Stimulated activated CD4-positive, alpha-beta T cell treated with anti-CD3 and anti-CD28 coated beads, TNF-alpha, amount 100 ng/mL, for 4 hours (primary cell): ENCODE measurements around the gene KIF5A.
A peak's percentile ranks its signal among the peaks of the same experiment; 100 is the strongest.

Source experiments
- DNase-seq, 3 experiments: peaks; one replicate each; pipeline ENCODE4 v3.0.0-alpha.2; 2020; ENCODE audit warnings: low read depth in 3 of 3

KIF5A gene

GRCh38 chr12:57520053-57520818 lies 29.6 kb upstream of the KIF5A start, which contains the start of gene DDIT3:
Gene DDIT3, minus strand, starts transcription at chr12:57520514. Its CDS starts 3,108 bp downstream, at chr12:57517406.
- peak; percentile 99 to 100 (median 99) for DNase-seq

- no peak for DNase-seq
Measured at GRCh38 chr12:57521525-57522010, 28.3 kb upstream of the KIF5A start.

GRCh38 chr12:57522011-57522886 lies 27.6 kb upstream of the KIF5A start, which contains the start of gene MBD6:
Gene MBD6, plus strand, starts transcription at chr12:57522824. Its CDS starts 1,480 bp downstream, at chr12:57524304.
- DNase-seq, result peak; percentile 81

- peak in 2 of 3 experiments; percentile 30 to 38 for DNase-seq
Measured at GRCh38 chr12:57522887-57523705, 26.7 kb upstream of the KIF5A start.

- no peak for DNase-seq
Measured at GRCh38 chr12:57523706-57524614, 25.9 kb upstream of the KIF5A start.

- no peak for DNase-seq
Measured at GRCh38 chr12:57524814-57525614, 24.8 kb upstream of the KIF5A start.

- no peak for DNase-seq
Measured at GRCh38 chr12:57525615-57526383, 24.0 kb upstream of the KIF5A start.

GRCh38 chr12:57526477-57527126 lies 23.2 kb upstream of the KIF5A start:
- no peak for DNase-seq

GRCh38 chr12:57527184-57527583 lies 22.7 kb upstream of the KIF5A start:
- DNase-seq, result no peak

- no peak for DNase-seq
Measured at GRCh38 chr12:57528176-57528575, 21.7 kb upstream of the KIF5A start.

GRCh38 chr12:57528831-57529555 lies 20.9 kb upstream of the KIF5A start:
- no peak for DNase-seq

GRCh38 chr12:57529831-57530230 lies 20.0 kb upstream of the KIF5A start:
- DNase-seq, result no peak

- no peak for DNase-seq
Measured at GRCh38 chr12:57530396-57531142, 19.3 kb upstream of the KIF5A start.

- DNase-seq, result no peak
Measured at GRCh38 chr12:57531836-57532235, 18.0 kb upstream of the KIF5A start.

GRCh38 chr12:57533108-57533507 lies 16.7 kb upstream of the KIF5A start:
- no peak for DNase-seq

GRCh38 chr12:57534250-57534649 lies 15.6 kb upstream of the KIF5A start:
- DNase-seq, result no peak

- no peak for DNase-seq
Measured at GRCh38 chr12:57534991-57535543, 14.8 kb upstream of the KIF5A start.
